Stimulated activated CD4-positive, alpha-beta T cell treated with anti-CD3 and anti-CD28 coated beads, TNF-alpha, amount 100 ng/mL, for 48 hours (primary cell): Measurements from ENCODE around the gene DNAJC8.

Experiments
- DNase-seq, 3 donors: peaks; one replicate each; pipeline ENCODE4 v3.0.0-alpha.2; 2020; ENCODE audit warnings: low read depth in 3 of 3

DNAJC8 gene

GRCh38 chr1:28172713-28173150 is 60.1 kb downstream of the DNAJC8 start:
- peak in 2 of 3 donors; percentile 15 to 17 for DNase-seq

- no peak for DNase-seq
Measured at GRCh38 chr1:28171246-28171645, 61.6 kb downstream of the DNAJC8 start.

GRCh38 chr1:28170001-28170596 is 62.7 kb downstream of the DNAJC8 start:
- no peak for DNase-seq

- no peak for DNase-seq
Measured at GRCh38 chr1:28163496-28164161, 69.2 kb downstream of the DNAJC8 start.

- no peak for DNase-seq
Measured at GRCh38 chr1:28162151-28162550, 70.7 kb downstream of the DNAJC8 start.

- DNase-seq, result no peak
Measured at GRCh38 chr1:28161751-28162150, 71.1 kb downstream of the DNAJC8 start.

- DNase-seq, result no peak
Measured at GRCh38 chr1:28160782-28161266, 72.0 kb downstream of the DNAJC8 start.

GRCh38 chr1:28159680-28160079 is 73.1 kb downstream of the DNAJC8 start:
- DNase-seq, result no peak

- DNase-seq, result no peak
Measured at GRCh38 chr1:28159243-28159642, 73.6 kb downstream of the DNAJC8 start.

GRCh38 chr1:28157894-28158293 is 74.9 kb downstream of the DNAJC8 start:
- no peak for DNase-seq

GRCh38 chr1:28156821-28157220 is 76.0 kb downstream of the DNAJC8 start:
- no peak for DNase-seq

GRCh38 chr1:28155628-28156027 is 77.2 kb downstream of the DNAJC8 start:
- DNase-seq, result no peak

GRCh38 chr1:28154078-28154594 is 78.7 kb downstream of the DNAJC8 start:
- DNase-seq, result no peak
